ENCODE results near the gene INVS.
"Not testable (repeated sequence)": the region's sequence is repeated elsewhere in the genome, so short reads cannot be mapped to it uniquely, and the experiment has no call there.

Gene INVS

GRCh38 chr9:100098887-100099721, at the start of gene INVS, which contains the start of gene ERP44:
INVS (plus strand) TSS chr9:100099243; CDS start chr9:100104522, 5,279 bp downstream.
ERP44 (minus strand) TSS chr9:100099000; CDS start chr9:100098840, 160 bp downstream.
- POLR2A ChIA-PET, result interaction anchor here (1.0 to 1.3 kb wide), 2 partner anchors 12 to 14 kb away, joined by 4 to 8 read pairs; no protein-coding TSS in a partner anchor
- CTCF ChIA-PET, result interaction anchor here (1.3 to 1.6 kb wide), 2 partner anchors 12 to 936 kb away, joined by 3 to 6 read pairs; no protein-coding TSS in a partner anchor
- no peak for TF ChIP-seq CTCF (IDR thresholded peaks at IDR 0.05; ENCODE audit: control extremely low read depth, extremely low read depth, low read depth, missing control alignments)
- DNase-seq (ENCODE audit: extremely low spot score), result peak; percentile 97

GRCh38 chr9:100049551-100049950, 49.5 kb upstream of the INVS start:
- ChIA-PET POLR2A (no interaction called here), CTCF (interaction anchor here (1.2 to 2.6 kb wide), 3 partner anchors 10 to 22 kb away, joined by 3 to 7 read pairs (median 6); no protein-coding TSS in a partner anchor)
- no peak for TF ChIP-seq CTCF (IDR thresholded peaks at IDR 0.05; ENCODE audit: control extremely low read depth, extremely low read depth, low read depth, missing control alignments)
- DNase-seq (ENCODE audit: extremely low spot score), result no peak

GRCh38 chr9:100052375-100052774, 46.7 kb upstream of the INVS start:
- no peak for DNase-seq (ENCODE audit: extremely low spot score)
- no peak for TF ChIP-seq CTCF (IDR thresholded peaks at IDR 0.05; ENCODE audit: control extremely low read depth, extremely low read depth, low read depth, missing control alignments)
- CTCF ChIA-PET, result interaction anchor here (1.2 to 2.0 kb wide), 3 partner anchors 8 to 164 kb away, joined by 3 to 6 read pairs (median 4); no protein-coding TSS in a partner anchor
- POLR2A ChIA-PET, result no interaction called here

GRCh38 chr9:100056561-100056960, 42.5 kb upstream of the INVS start:
- no peak for TF ChIP-seq CTCF (IDR thresholded peaks at IDR 0.05; ENCODE audit: control extremely low read depth, extremely low read depth, low read depth, missing control alignments)
- ChIA-PET CTCF (interaction anchor here (1.7 kb wide), 1 partner anchor 26 kb away, joined by 6 read pairs; no protein-coding TSS in a partner anchor), POLR2A (no interaction called here)
- no peak for DNase-seq (ENCODE audit: extremely low spot score)

GRCh38 chr9:100057624-100058023, 41.4 kb upstream of the INVS start:
- CTCF ChIA-PET, result interaction anchor here (0.8 to 1.7 kb wide), 2 partner anchors 27 to 830 kb away, joined by 3 to 6 read pairs; no protein-coding TSS in a partner anchor
- no peak for DNase-seq (ENCODE audit: extremely low spot score)
- POLR2A ChIA-PET, result no interaction called here
- no peak for TF ChIP-seq CTCF (IDR thresholded peaks at IDR 0.05; ENCODE audit: control extremely low read depth, extremely low read depth, low read depth, missing control alignments)

GRCh38 chr9:100058699-100059579, 40.1 kb upstream of the INVS start:
- TF ChIP-seq CTCF (IDR thresholded peaks at IDR 0.05; ENCODE audit: control extremely low read depth, extremely low read depth, low read depth, missing control alignments), result no peak
- CTCF ChIA-PET, result interaction anchor here (1.2 to 1.9 kb wide), 4 partner anchors 9 to 31 kb away, joined by 3 to 7 read pairs (median 5); no protein-coding TSS in a partner anchor
- DNase-seq (ENCODE audit: extremely low spot score), result peak; percentile 43
- POLR2A ChIA-PET, result no interaction called here

GRCh38 chr9:100062683-100063082, 36.4 kb upstream of the INVS start:
- POLR2A ChIA-PET, result interaction anchor here (1.0 kb wide), 1 partner anchor 22 kb away, joined by 4 read pairs; no protein-coding TSS in a partner anchor
- CTCF ChIA-PET, result interaction anchor here (1.0 to 1.4 kb wide), 4 partner anchors 9 to 12 kb away, joined by 3 to 5 read pairs (median 4); no protein-coding TSS in a partner anchor
- not testable (repeated sequence) for DNase-seq (ENCODE audit: extremely low spot score)
